ENCODE data around the gene CIBAR2. TPM values are rescaled to one million over a fixed set of nuclear protein-coding genes. Genes with fewer than 3 reads are reported as not detected.

CIBAR2 gene
- total RNA-seq, 1 donor from 2014 or later, result not detected

DNA sequence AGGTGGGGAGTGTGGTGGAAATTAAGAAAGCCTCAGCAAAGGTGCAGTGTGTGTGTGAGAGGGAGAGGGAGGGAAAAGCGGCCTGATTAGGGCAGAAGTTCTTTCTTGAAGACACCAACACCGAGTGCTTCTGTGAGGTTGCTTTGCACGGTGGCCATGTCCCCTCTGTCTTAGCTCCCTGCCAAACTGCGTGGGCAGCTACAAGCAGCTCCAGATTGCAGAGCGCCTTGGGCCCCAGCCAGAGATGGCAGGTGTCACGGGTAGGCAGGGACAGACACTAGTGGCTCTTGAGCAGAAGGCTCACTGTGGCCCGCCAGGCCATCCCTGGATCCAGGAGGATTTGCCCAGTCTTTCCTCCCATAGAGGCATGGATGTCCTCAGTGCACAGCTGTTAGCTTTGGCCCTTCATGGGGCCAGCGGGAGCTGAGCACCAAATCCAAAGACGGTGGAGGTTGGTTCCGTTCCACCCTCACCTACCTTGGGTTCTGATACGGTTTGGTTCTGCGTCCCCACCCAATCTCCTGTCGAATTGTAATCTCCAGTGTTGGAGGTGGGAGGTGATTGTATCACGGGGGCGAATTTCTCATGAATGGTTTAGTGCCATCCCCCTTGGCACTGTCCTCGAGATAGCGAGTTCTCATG lies 63.2 kb downstream of the CIBAR2 start:
- Histone ChIP-seq H3K36me3 (ENCODE audit: control insufficient read depth, insufficient read depth, low read length) (no peaks in the 10 kb centered on the region), H3K27me3 (ENCODE audit: control insufficient read depth, insufficient read depth, low read length) (no peaks in the 10 kb centered on the region), H3K4me3 (ENCODE audit: low read depth, low read length) (no peak overlapping the region)
- DNase-seq (ENCODE audit: low read depth) (no peak), FAIRE-seq (no peak)
- TF ChIP-seq, protein P1, sequence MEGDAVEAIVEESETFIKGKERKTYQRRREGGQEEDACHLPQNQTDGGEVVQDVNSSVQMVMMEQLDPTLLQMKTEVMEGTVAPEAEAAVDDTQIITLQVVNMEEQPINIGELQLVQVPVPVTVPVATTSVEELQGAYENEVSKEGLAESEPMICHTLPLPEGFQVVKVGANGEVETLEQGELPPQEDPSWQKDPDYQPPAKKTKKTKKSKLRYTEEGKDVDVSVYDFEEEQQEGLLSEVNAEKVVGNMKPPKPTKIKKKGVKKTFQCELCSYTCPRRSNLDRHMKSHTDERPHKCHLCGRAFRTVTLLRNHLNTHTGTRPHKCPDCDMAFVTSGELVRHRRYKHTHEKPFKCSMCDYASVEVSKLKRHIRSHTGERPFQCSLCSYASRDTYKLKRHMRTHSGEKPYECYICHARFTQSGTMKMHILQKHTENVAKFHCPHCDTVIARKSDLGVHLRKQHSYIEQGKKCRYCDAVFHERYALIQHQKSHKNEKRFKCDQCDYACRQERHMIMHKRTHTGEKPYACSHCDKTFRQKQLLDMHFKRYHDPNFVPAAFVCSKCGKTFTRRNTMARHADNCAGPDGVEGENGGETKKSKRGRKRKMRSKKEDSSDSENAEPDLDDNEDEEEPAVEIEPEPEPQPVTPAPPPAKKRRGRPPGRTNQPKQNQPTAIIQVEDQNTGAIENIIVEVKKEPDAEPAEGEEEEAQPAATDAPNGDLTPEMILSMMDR (IDR thresholded peaks at IDR 0.05; ENCODE audit: insufficient read depth, low read length, severe bottlenecking), result no peak

Other genes with a start within 250 kb of the CIBAR2 start
- 59.1 and 68.7 TPM in 2 replicates for gene ZDHHC7, start 100.9 kb downstream of the CIBAR2 start, total RNA-seq
- gene KIAA0513, start 84.7 kb downstream of the CIBAR2 start, total RNA-seq, result 7.1 and 9.3 TPM in 2 replicates

Measured in bronchial epithelial cell (primary cell).